Fibroblast of lung (primary cell): Measurements from ENCODE around the gene CHD6. TPM values are rescaled to one million over a fixed set of nuclear protein-coding genes. Genes with fewer than 3 reads are reported as not detected.

ENCODE experiments used
- DNase-seq, 2 donors: peaks; one replicate each; pipeline versions ENCODE4 v3.0.0 to v3.0.0-alpha.2; 2010; ENCODE audit warnings: low read depth in 2 of 2
- H2AFZ ChIP-seq: 2 replicates; pipeline ENCODE4 v1.5.1; 2012; ENCODE audit warnings: low read length, control low read depth, inconsistent platforms
- H3K27ac ChIP-seq: 2 replicates; pipeline ENCODE4 v1.5.1; 2011; ENCODE audit warnings: low read length, control low read depth; ENCODE audit not compliant: insufficient read depth
- H3K27me3 ChIP-seq: 2 replicates; pipeline ENCODE4 v1.5.1; 2011; ENCODE audit warnings: mild to moderate bottlenecking, low read length; ENCODE audit not compliant: control insufficient read depth, insufficient read depth
- H3K36me3 ChIP-seq: 2 replicates; pipeline ENCODE4 v1.5.1; 2011; ENCODE audit warnings: low read length; ENCODE audit not compliant: control insufficient read depth, insufficient read depth
- H3K4me1 ChIP-seq: 2 replicates; pipeline ENCODE4 v1.5.1; 2011; ENCODE audit warnings: low read length; ENCODE audit not compliant: control insufficient read depth, insufficient read depth; ENCODE audit errors: extremely low read depth
- H3K4me2 ChIP-seq: 2 replicates; pipeline ENCODE4 v1.5.1; 2011; ENCODE audit warnings: low read length, control low read depth; ENCODE audit not compliant: insufficient read depth; ENCODE audit errors: extremely low read depth
- H3K4me3 ChIP-seq, 4 experiments: fragments of 200-600 bp in 1 of 4; sonication (generic) in 1 of 4; replicated peaks in 1 of 4; 2 replicates each; pipeline ENCODE4 v1.5.1; 2011 to 2016; ENCODE audit warnings: low read length in 4 of 4, low read depth in 3 of 4, mild to moderate bottlenecking in 3 of 4, control low read depth in 2 of 4, inconsistent platforms in 1 of 4, mixed read lengths in 1 of 4; ENCODE audit not compliant: insufficient read depth in 1 of 4; ENCODE audit errors: control extremely low read depth in 1 of 4
- H3K79me2 ChIP-seq: 2 replicates; pipeline ENCODE4 v1.5.1; 2012; ENCODE audit warnings: mild to moderate bottlenecking, low read length, inconsistent platforms; ENCODE audit not compliant: control insufficient read depth, insufficient read depth
- H3K9ac ChIP-seq: 2 replicates; pipeline ENCODE4 v1.5.1; 2011; ENCODE audit warnings: mild to moderate bottlenecking, low read length, control low read depth; ENCODE audit not compliant: insufficient read depth
- H3K9me3 ChIP-seq: 2 replicates; pipeline ENCODE4 v1.5.1; 2012; ENCODE audit warnings: low read depth, low read length; ENCODE audit not compliant: control insufficient read depth, insufficient read depth
- H4K20me1 ChIP-seq: 2 replicates; pipeline ENCODE4 v1.5.1; 2011; ENCODE audit warnings: low read length; ENCODE audit not compliant: control insufficient read depth, insufficient read depth; ENCODE audit errors: extremely low read depth
- EZH2 ChIP-seq: IDR thresholded peaks from 2 replicates; pipeline ENCODE4 v1.5.1; 2012; ENCODE audit warnings: low read length, control low read depth, mild to moderate bottlenecking; ENCODE audit errors: missing control alignments
- polyA plus RNA-seq, 2 donors: library from polyadenylated mRNA; depleted of rRNA in 1 of 2; stranded (reverse) in 1 of 2; unstranded in 1 of 2; fragments of >200 nt; gene quantifications; 2 replicates each; pipeline ENCODE4 v1.2.1, GENCODE V29; 2011 to 2012; ENCODE audit warnings: missing spikeins in 1 of 2
- total RNA-seq: library from RNA; depleted of rRNA; stranded (reverse); fragments of >200 nt; gene quantifications from 2 replicates; pipeline ENCODE4 v1.2.1, GENCODE V29; 2014
- TF ChIP-seq, protein P1 (sequence below), 2 donors: IDR thresholded peaks in 1 of 2; conservative IDR thresholded peaks in 1 of 2; 1 replicate in 1 of 2; 2 replicates in 1 of 2; pipeline ENCODE4 v1.5.1; 2011 to 2012; ENCODE audit warnings: low read length in 2 of 2, control low read depth in 1 of 2, inconsistent platforms in 1 of 2, low read depth in 1 of 2, mild to moderate bottlenecking in 1 of 2

Gene CHD6
- total and polyA plus RNA-seq, 2 donors (not counting 1 experiment from before 2014, with no cell fraction given) = 13.4 to 25.9 TPM

DNA sequence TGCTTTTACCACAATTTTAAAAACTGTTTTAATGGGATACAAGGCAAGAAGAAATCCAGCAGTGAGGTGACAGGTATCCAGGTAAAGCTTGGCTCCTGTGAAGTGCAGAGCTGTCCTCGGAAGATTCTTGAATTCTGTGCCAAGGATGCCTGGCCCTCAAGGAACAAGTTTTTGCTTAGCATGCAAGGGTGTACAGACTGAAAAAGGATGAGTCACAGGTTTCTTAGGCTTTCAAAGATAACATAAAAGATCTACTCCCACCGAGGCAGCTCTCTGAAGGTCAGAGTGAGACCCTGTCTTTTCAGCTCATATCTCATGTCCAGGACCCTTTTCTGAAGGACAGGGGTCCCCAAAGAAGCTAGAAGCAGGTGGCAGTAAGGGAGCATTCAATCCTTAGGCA, 83.3 kb downstream of the CHD6 start:
- Histone ChIP-seq H3K27me3 (no peaks in the 10 kb centered on the region), H3K9me3 (no peaks in the 10 kb centered on the region), H3K27ac (no peak overlapping the region), H3K4me3 (no peak overlapping the region), H2AFZ (no peak overlapping the region), H3K4me1 (no peaks in the 10 kb centered on the region), H3K79me2 (no peaks in the 10 kb centered on the region), H3K4me2 (no peak overlapping the region), H3K36me3 (peaks cover 3% of the 10 kb centered on the region), H3K9ac (no peak overlapping the region), H4K20me1 (no peaks in the 10 kb centered on the region)
- DNase-seq = peak; percentile 3 to 48
- TF ChIP-seq, protein P1, sequence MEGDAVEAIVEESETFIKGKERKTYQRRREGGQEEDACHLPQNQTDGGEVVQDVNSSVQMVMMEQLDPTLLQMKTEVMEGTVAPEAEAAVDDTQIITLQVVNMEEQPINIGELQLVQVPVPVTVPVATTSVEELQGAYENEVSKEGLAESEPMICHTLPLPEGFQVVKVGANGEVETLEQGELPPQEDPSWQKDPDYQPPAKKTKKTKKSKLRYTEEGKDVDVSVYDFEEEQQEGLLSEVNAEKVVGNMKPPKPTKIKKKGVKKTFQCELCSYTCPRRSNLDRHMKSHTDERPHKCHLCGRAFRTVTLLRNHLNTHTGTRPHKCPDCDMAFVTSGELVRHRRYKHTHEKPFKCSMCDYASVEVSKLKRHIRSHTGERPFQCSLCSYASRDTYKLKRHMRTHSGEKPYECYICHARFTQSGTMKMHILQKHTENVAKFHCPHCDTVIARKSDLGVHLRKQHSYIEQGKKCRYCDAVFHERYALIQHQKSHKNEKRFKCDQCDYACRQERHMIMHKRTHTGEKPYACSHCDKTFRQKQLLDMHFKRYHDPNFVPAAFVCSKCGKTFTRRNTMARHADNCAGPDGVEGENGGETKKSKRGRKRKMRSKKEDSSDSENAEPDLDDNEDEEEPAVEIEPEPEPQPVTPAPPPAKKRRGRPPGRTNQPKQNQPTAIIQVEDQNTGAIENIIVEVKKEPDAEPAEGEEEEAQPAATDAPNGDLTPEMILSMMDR (conservative IDR thresholded peaks at IDR 0.05 in 1 of 2, IDR thresholded peaks at IDR 0.05 in 1 of 2; ENCODE audit: low read depth in 1 of 2, low read length in 2 of 2) = no peak
- no peak for TF ChIP-seq EZH2

DNA sequence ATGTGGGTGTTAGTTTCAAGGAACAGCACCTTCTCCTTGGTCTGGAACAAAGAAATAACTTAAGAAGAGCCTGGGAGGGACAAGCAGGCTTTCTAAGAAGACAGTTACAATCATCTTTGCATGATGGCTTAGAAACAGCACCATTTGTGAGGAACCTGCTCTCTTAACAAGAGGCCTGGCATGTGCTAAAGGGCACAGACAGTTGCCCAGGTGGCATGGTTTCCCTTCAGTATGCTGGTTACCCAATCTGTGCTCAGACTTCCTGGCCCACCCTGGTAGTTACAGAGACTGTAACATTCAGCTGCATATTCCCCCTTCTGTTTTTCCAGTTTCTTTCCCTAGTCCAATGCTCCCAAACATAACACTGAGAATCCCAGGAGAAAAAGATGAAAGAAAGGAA, 84.0 kb downstream of the CHD6 start:
- H3K27ac ChIP-seq = no peak overlapping the region
- TF ChIP-seq, protein P1 (conservative IDR thresholded peaks at IDR 0.05 in 1 of 2, IDR thresholded peaks at IDR 0.05 in 1 of 2; ENCODE audit: low read depth in 1 of 2, low read length in 2 of 2) = no peak
- TF ChIP-seq EZH2 = no peak
- no peak overlapping the region for H3K4me3 ChIP-seq
- no peaks in the 10 kb centered on the region for H3K4me1 ChIP-seq
- H3K9me3 ChIP-seq = no peaks in the 10 kb centered on the region
- H3K9ac ChIP-seq = no peak overlapping the region
- H3K4me2 ChIP-seq = no peak overlapping the region
- H2AFZ ChIP-seq = no peak overlapping the region
- DNase-seq = no peak
- no peaks in the 10 kb centered on the region for H4K20me1 ChIP-seq
- H3K36me3 ChIP-seq = peaks cover 3% of the 10 kb centered on the region
- H3K79me2 ChIP-seq = no peaks in the 10 kb centered on the region
- no peaks in the 10 kb centered on the region for H3K27me3 ChIP-seq

DNA sequence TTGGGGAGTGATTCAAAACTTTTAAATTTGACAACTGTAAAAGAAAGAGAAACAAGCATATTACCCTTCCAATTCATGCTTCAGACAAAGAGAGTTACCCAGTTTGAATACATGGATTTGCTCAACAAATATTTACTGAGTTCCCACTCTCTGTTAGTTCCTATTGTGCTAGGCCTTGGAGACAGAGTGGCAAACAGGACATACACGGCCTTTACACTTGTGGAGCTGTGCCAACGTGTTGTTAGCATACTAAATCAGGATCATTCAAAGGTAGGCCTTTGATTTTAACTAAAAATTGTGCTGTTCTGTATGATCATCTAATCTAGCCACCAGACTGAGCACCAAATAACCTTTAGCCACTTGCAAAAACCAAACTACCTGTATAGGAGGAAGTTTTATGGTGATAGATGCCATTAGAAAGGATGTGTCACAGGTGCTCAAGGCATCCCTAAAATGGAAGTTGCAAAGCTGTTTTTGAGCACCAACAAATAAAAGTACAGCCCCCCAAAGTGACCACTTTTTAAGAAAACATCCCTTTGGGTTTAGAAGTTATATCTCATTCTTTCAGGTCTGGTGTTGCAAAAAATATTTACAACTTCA, 84.5 kb downstream of the CHD6 start:
- H3K27ac ChIP-seq = no peak overlapping the region
- no peak overlapping the region for H3K9ac ChIP-seq
- H4K20me1 ChIP-seq = no peaks in the 10 kb centered on the region
- H3K4me2 ChIP-seq = no peak overlapping the region
- H3K27me3 ChIP-seq = no peaks in the 10 kb centered on the region
- DNase-seq = no peak
- H3K4me3 ChIP-seq = no peak overlapping the region
- TF ChIP-seq, protein P1 (conservative IDR thresholded peaks at IDR 0.05 in 1 of 2, IDR thresholded peaks at IDR 0.05 in 1 of 2; ENCODE audit: low read depth in 1 of 2, low read length in 2 of 2) = no peak
- TF ChIP-seq EZH2 = no peak
- H3K36me3 ChIP-seq = peaks cover 3% of the 10 kb centered on the region
- H2AFZ ChIP-seq = no peak overlapping the region
- H3K4me1 ChIP-seq = no peaks in the 10 kb centered on the region
- H3K9me3 ChIP-seq = no peaks in the 10 kb centered on the region
- no peaks in the 10 kb centered on the region for H3K79me2 ChIP-seq
